Lower leg skin (tissue), 3 donors: ENCODE measurements around the gene PRR35.

Experiments used
- POLR2A ChIP-seq, 2 donors: fragments of 450-650 bp; IDR thresholded peaks; one replicate each; pipeline ENCODE4 v1.6.1; 2016 to 2017; ENCODE audit warnings: antibody characterized with exemption in 2 of 2, mild to moderate bottlenecking in 1 of 2, moderate library complexity in 1 of 2
- TF ChIP-seq, protein P1 (sequence below), 3 donors: fragments of 450-650 bp; IDR thresholded peaks; one replicate each; pipeline ENCODE4 v1.5.1; 2016; ENCODE audit warnings: antibody characterized with exemption in 3 of 3, mild to moderate bottlenecking in 3 of 3, moderate library complexity in 2 of 3

DNA sequence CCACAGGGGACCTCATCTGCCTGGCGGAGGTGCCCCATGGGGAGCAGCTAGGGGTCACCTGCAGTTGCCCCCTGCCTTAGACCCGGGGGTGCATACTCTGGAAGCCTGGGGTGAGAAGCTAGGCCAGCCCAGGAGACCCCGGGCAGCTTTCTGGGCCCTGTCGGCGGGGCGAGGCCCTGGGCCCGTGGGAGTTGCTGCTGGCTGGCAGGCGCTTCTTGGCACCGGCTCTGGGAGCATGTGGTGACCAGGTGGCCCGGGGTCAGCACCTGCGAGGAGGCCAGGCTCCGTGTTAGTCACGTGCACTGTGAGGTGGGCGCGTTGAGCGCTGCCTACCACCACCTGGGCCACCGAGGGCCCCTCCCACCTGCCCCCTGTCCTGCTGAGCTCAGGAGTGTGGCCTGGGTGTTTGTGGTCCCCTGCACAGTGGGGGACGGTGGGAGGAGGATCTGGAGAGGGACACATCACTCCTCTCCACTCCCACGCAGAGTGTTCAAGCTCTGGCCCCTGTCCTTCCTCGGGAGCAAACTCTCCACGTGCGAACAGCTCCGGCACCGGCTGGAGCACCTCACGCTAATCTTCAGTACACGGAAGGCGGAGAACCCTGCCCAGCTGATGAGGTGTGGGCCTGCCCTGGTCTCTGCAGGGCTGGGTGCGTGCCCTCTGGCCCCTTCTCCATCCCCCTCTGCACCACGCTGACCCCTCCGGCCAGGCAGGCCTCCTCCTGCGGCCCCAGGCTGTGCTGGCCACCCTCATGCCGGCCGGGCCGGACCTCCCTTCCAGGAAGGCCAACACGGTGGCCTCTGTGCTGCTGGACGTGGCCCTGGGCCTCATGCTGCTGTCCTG is 15.4 kb downstream of the PRR35 start:
- TF ChIP-seq, protein P1, sequence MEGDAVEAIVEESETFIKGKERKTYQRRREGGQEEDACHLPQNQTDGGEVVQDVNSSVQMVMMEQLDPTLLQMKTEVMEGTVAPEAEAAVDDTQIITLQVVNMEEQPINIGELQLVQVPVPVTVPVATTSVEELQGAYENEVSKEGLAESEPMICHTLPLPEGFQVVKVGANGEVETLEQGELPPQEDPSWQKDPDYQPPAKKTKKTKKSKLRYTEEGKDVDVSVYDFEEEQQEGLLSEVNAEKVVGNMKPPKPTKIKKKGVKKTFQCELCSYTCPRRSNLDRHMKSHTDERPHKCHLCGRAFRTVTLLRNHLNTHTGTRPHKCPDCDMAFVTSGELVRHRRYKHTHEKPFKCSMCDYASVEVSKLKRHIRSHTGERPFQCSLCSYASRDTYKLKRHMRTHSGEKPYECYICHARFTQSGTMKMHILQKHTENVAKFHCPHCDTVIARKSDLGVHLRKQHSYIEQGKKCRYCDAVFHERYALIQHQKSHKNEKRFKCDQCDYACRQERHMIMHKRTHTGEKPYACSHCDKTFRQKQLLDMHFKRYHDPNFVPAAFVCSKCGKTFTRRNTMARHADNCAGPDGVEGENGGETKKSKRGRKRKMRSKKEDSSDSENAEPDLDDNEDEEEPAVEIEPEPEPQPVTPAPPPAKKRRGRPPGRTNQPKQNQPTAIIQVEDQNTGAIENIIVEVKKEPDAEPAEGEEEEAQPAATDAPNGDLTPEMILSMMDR (IDR thresholded peaks at IDR 0.05), result no peak
- TF ChIP-seq POLR2A (IDR thresholded peaks at IDR 0.05), result no peak
